HepG2 (cell line): Measurements from ENCODE around the gene CMC4. TPM values are rescaled to one million over a fixed set of nuclear protein-coding genes. Genes with fewer than 3 reads are reported as not detected.

Source experiments
- ATAC-seq: fragments of 200-7000 bp; cut with Tn5 transposase; 3 replicates; pipeline ENCODE4 v1.9.1; 2020; ENCODE audit warnings: mild to moderate bottlenecking, moderate library complexity
- BruUV-seq: library from RNA; stranded (reverse); fragments of 400-500 nt; replicated peaks from 2 replicates; lab custom pipeline; 2021; lab: Mats Ljungman, UMichigan
- CTCF ChIA-PET: fragments of 300-600 bp; formaldehyde crosslinking; extraction: SDS; loops from one replicate; lab custom pipeline; 2021; ENCODE audit warnings: low total read pairs, inconsistent platforms, low intra/inter-chr PET ratio; lab: Yijun Ruan, JAX
- POLR2A ChIA-PET: fragments of 350-600 bp; sonication (Branson Sonifier 250); formaldehyde crosslinking; loops from one replicate; lab custom pipeline; 2020; ENCODE audit warnings: antibody characterized with exemption, inconsistent platforms; lab: Yijun Ruan, JAX
- DNase-seq: peaks from one replicate; pipeline ENCODE4 v3.0.0-alpha.2; 2015; ENCODE audit warnings: low spot score
- FAIRE-seq: peaks from 3 replicates; lab custom pipeline; 2011; peaks lifted over from hg19 to GRCh38; lab: Jason Lieb, UNC
- H2AFZ ChIP-seq: one replicate; pipeline ENCODE4 v1.6.1; 2011; ENCODE audit warnings: low read length, inconsistent platforms
- H3K27ac ChIP-seq: fragments of 300-600 bp; 3 replicates; pipeline ENCODE4 v1.8.0; 2011; ENCODE audit warnings: mixed run types, mild to moderate bottlenecking, mixed read lengths, low read length, inconsistent platforms; ENCODE audit not compliant: insufficient read depth; ENCODE audit errors: extremely low read length
- H3K27me3 ChIP-seq, 2 experiments: fragments of 200-600 bp in 1 of 2; 2 replicates in 1 of 2; 3 replicates in 1 of 2; pipeline versions ENCODE4 v1.6.0 to v1.8.0; 2011; ENCODE audit warnings: low read length in 2 of 2, mild to moderate bottlenecking in 2 of 2, moderate library complexity in 2 of 2, inconsistent platforms in 1 of 2; ENCODE audit not compliant: insufficient read depth in 2 of 2, control insufficient read depth in 1 of 2
- H3K36me3 ChIP-seq, 2 experiments: fragments of 200-600 bp in 1 of 2; replicated peaks in 1 of 2; 2 replicates in 1 of 2; 3 replicates in 1 of 2; pipeline versions ENCODE4 v1.5.1 to v1.8.0; 2011; ENCODE audit warnings: low read length in 2 of 2, inconsistent platforms in 1 of 2; ENCODE audit not compliant: insufficient read depth in 2 of 2, control insufficient read depth in 1 of 2
- H3K4me1 ChIP-seq: 2 replicates; pipeline ENCODE4 v1.5.1; 2012; ENCODE audit warnings: low read length, inconsistent platforms; ENCODE audit not compliant: insufficient read depth
- H3K4me2 ChIP-seq: 2 replicates; pipeline ENCODE4 v1.6.0; 2011; ENCODE audit warnings: low read depth, low read length, inconsistent platforms
- H3K4me3 ChIP-seq, 3 experiments: fragments of 200-600 bp in 1 of 3; sonication (generic), shearing (Covaris generic) in 1 of 3; replicated peaks in 1 of 3; 2 replicates each; pipeline ENCODE4 v1.5.1; 2011 to 2016; ENCODE audit warnings: low read length in 3 of 3, inconsistent platforms in 2 of 3, low read depth in 2 of 3, mild to moderate bottlenecking in 2 of 3, control low read depth in 1 of 3, mixed read lengths in 1 of 3; ENCODE audit not compliant: insufficient read depth in 1 of 3
- H3K79me2 ChIP-seq: one replicate; pipeline ENCODE4 v1.6.1; 2011; ENCODE audit warnings: low read length, inconsistent platforms; ENCODE audit not compliant: insufficient read depth
- H3K9ac ChIP-seq: 2 replicates; pipeline ENCODE4 v1.6.0; 2011; ENCODE audit warnings: mild to moderate bottlenecking, low read depth, low read length, inconsistent platforms; ENCODE audit not compliant: insufficient read depth
- H3K9me3 ChIP-seq: 2 replicates; pipeline ENCODE4 v1.5.1; 2012; ENCODE audit warnings: mild to moderate bottlenecking, low read length
- H4K20me1 ChIP-seq: 2 replicates; pipeline ENCODE4 v1.6.0; 2011; ENCODE audit warnings: inconsistent platforms, mild to moderate bottlenecking, low read length, moderate library complexity; ENCODE audit not compliant: insufficient read depth
- ADNP ChIP-seq: sonication (generic); formaldehyde crosslinking; IDR thresholded peaks from 2 replicates; pipeline ENCODE4 v1.4.0; 2020; ENCODE audit warnings: missing genetic modification reagents
- ARNT2 ChIP-seq: sonication (generic); formaldehyde crosslinking; IDR thresholded peaks from 2 replicates; pipeline ENCODE4 v1.8.0; 2022; ENCODE audit warnings: mild to moderate bottlenecking, low read depth, missing genetic modification reagents, moderate library complexity
- EEA1 ChIP-seq: sonication (generic); formaldehyde crosslinking; IDR thresholded peaks from 2 replicates; pipeline ENCODE4 v1.5.1; 2020; ENCODE audit warnings: mild to moderate bottlenecking, missing genetic modification reagents, borderline replicate concordance
- FIP1L1 ChIP-seq: fragments of 200-400 bp; formaldehyde crosslinking; IDR thresholded peaks from 2 replicates; pipeline ENCODE4 v1.6.1; 2018; ENCODE audit warnings: low read depth, mild to moderate bottlenecking, low read length, moderate library complexity, borderline replicate concordance; ENCODE audit not compliant: insufficient read depth
- NFE2 ChIP-seq: sonication (generic); formaldehyde crosslinking; IDR thresholded peaks from 2 replicates; pipeline ENCODE4 v1.4.0; 2020; ENCODE audit warnings: missing genetic modification reagents
- NONO ChIP-seq, 2 experiments: fragments of 450-650 bp in 1 of 2; sonication (generic) in 1 of 2; formaldehyde crosslinking in 1 of 2; IDR thresholded peaks in 1 of 2; conservative IDR thresholded peaks in 1 of 2; 2 replicates each; pipeline versions ENCODE4 v1.6.1 to v1.8.0; 2017 to 2022; ENCODE audit warnings: mild to moderate bottlenecking in 1 of 2, missing genetic modification reagents in 1 of 2, moderate library complexity in 1 of 2
- PATZ1 ChIP-seq: sonication (generic); formaldehyde crosslinking; IDR thresholded peaks from 2 replicates; pipeline ENCODE4 v1.4.0; 2020; ENCODE audit warnings: missing genetic modification reagents
- RNF2 ChIP-seq: fragments of 450-650 bp; conservative IDR thresholded peaks from 2 replicates; pipeline ENCODE4 v1.6.1; 2016; ENCODE audit warnings: low read depth
- SATB2 ChIP-seq: sonication (generic); formaldehyde crosslinking; IDR thresholded peaks from 2 replicates; pipeline ENCODE4 v1.5.0; 2020; ENCODE audit warnings: missing genetic modification reagents
- SMAD9 ChIP-seq: sonication (generic); formaldehyde crosslinking; IDR thresholded peaks from 2 replicates; pipeline ENCODE4 v1.5.1; 2020; ENCODE audit warnings: mild to moderate bottlenecking, missing genetic modification reagents
- ZFAT ChIP-seq: sonication (generic); formaldehyde crosslinking; conservative IDR thresholded peaks from 2 replicates; pipeline ENCODE4 v1.8.1; 2023; ENCODE audit warnings: missing genetic modification reagents, inconsistent platforms
- ZNF234 ChIP-seq: sonication (generic); formaldehyde crosslinking; conservative IDR thresholded peaks from 2 replicates; pipeline ENCODE4 v1.5.1; 2020; ENCODE audit warnings: mild to moderate bottlenecking, missing genetic modification reagents
- ZSCAN30 ChIP-seq: sonication (generic); formaldehyde crosslinking; IDR thresholded peaks from 2 replicates; pipeline ENCODE4 v1.5.0; 2020; ENCODE audit warnings: mild to moderate bottlenecking, missing genetic modification reagents
- ZSCAN9 ChIP-seq: IDR thresholded peaks from 2 replicates; pipeline ENCODE4 v1.6.1; 2016; ENCODE audit warnings: borderline replicate concordance
- WGBS: methylation state at CpG from one replicate; pipeline ENCODE4 v1.1.6; 2017; ENCODE audit warnings: low lambda C conversion rate; 5-methylcytosine and 5-hydroxymethylcytosine counted together
- in situ Hi-C: cut with HindIII; loops from 2 replicates; pipeline ENCODE4 v1.10.0; 2017; ENCODE audit warnings: low pct_unique_long_range_greater_than_20kb; ENCODE audit not compliant: extremely low pct_ligation_motif_present
- intact Hi-C: fragments of 100-400 bp; cut with micrococcal nuclease; formaldehyde crosslinking; loops from one replicate; pipeline ENCODE4 v1.10.0; 2022; ENCODE audit not compliant: unreplicated experiment
- polyA plus RNA-seq, 8 experiments: library from polyadenylated mRNA; depleted of rRNA in 3 of 8; stranded (reverse) in 7 of 8; unstranded in 1 of 8; fragments of >200 nt; fragmentation: Illumina TruSeq in 4 of 8; extraction: Trizol in 4 of 8; gene quantifications; 2 replicates each; pipeline versions ENCODE4 v1.2.1 to v1.2.3, GENCODE V29; 2011 to 2016; ENCODE audit warnings: low read depth in 4 of 8, missing spikeins in 1 of 8, mixed read lengths in 1 of 8; ENCODE audit not compliant: insufficient read depth in 1 of 8
- total RNA-seq, 5 experiments: library from RNA; depleted of rRNA; stranded (reverse); fragments of >200 nt; fragmentation: Illumina TruSeq; extraction: Trizol; gene quantifications; 2 replicates each; pipeline ENCODE4 v1.2.3, GENCODE V29; 2016; ENCODE audit warnings: low read depth in 1 of 5
- TF ChIP-seq, protein P1 (sequence below): sonication (generic); formaldehyde crosslinking; IDR thresholded peaks from 2 replicates; pipeline ENCODE4 v1.8.1; 2023; ENCODE audit warnings: missing genetic modification reagents, inconsistent platforms, borderline replicate concordance
- TF ChIP-seq, protein P2 (sequence below): sonication (generic); formaldehyde crosslinking; IDR thresholded peaks from 2 replicates; pipeline ENCODE4 v1.4.0; 2020; ENCODE audit warnings: missing genetic modification reagents

CMC4 gene
- total and polyA plus RNA-seq, 2 of the 13 experiments (the other 11 are each of a cell fraction or from before 2014, with no cell fraction given): 5.6 to 11.5 TPM

- TF ChIP-seq, protein P1, sequence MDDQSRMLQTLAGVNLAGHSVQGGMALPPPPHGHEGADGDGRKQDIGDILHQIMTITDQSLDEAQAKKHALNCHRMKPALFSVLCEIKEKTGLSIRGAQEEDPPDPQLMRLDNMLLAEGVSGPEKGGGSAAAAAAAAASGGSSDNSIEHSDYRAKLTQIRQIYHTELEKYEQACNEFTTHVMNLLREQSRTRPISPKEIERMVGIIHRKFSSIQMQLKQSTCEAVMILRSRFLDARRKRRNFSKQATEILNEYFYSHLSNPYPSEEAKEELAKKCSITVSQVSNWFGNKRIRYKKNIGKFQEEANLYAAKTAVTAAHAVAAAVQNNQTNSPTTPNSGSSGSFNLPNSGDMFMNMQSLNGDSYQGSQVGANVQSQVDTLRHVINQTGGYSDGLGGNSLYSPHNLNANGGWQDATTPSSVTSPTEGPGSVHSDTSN: no peak
- TF ChIP-seq FIP1L1: no peak
- TF ChIP-seq ZSCAN30 (CRISPR knock-in tag): no peak
- TF ChIP-seq ADNP (CRISPR knock-in tag): no peak
- no peak for TF ChIP-seq ARNT2
- TF ChIP-seq NONO (IDR thresholded peaks at IDR 0.05): no peak
- no peak for TF ChIP-seq NONO (CRISPR knock-in tag; conservative IDR thresholded peaks at IDR 0.05)
- no peak for TF ChIP-seq ZSCAN9 (CRISPR knock-in tag)
- TF ChIP-seq ZNF234 (CRISPR knock-in tag): no peak
- no peak for TF ChIP-seq SMAD9 (CRISPR knock-in tag)
- no peak for TF ChIP-seq EEA1
These were observed 15.4 kb downstream of the CMC4 start (continued) for GRCh38 chrX:155055494-155055893.

- FAIRE-seq: no peak
- intact Hi-C loops (no loop called here), in situ Hi-C loops (loop anchor here (10.0 kb wide), 1 partner anchor 69 kb away; no protein-coding TSS in a partner anchor)
- Histone ChIP-seq H3K4me1 (peaks cover 12% of the 10 kb centered on the region), H3K4me2 (no peak overlapping the region), H4K20me1 (no peaks in the 10 kb centered on the region), H3K4me3 (no peak overlapping the region), H3K79me2 (no peaks in the 10 kb centered on the region), H2AFZ (no peak overlapping the region), H3K9ac (no peak overlapping the region), H3K9me3 (no peaks in the 10 kb centered on the region), H3K36me3 (peaks cover 2 to 3% of the 10 kb centered on the region in 2 experiments; a peak in 3 of 5 replicates), H3K27ac (no peak overlapping the region), H3K27me3 (no peaks in the 10 kb centered on the region)
- no TSS peak for BruUV-seq
- ChIA-PET CTCF (no interaction called here), POLR2A (no interaction called here)
- no peak for ATAC-seq
- 99% methylated on average over 4 of the region's 4 CpGs for WGBS
- DNase-seq: no peak
- no peak for TF ChIP-seq NFE2 (CRISPR knock-in tag)
- TF ChIP-seq PATZ1 (CRISPR knock-in tag): no peak
- no peak for TF ChIP-seq RNF2
- TF ChIP-seq, protein P2, sequence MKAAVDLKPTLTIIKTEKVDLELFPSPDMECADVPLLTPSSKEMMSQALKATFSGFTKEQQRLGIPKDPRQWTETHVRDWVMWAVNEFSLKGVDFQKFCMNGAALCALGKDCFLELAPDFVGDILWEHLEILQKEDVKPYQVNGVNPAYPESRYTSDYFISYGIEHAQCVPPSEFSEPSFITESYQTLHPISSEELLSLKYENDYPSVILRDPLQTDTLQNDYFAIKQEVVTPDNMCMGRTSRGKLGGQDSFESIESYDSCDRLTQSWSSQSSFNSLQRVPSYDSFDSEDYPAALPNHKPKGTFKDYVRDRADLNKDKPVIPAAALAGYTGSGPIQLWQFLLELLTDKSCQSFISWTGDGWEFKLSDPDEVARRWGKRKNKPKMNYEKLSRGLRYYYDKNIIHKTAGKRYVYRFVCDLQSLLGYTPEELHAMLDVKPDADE (CRISPR knock-in tag): no peak
- no peak for TF ChIP-seq SATB2
- no peak for TF ChIP-seq ZFAT (CRISPR knock-in tag)
These were observed 16.7 kb downstream of the CMC4 start for GRCh38 chrX:155054255-155054654.
